K562 (cell line): ENCODE results near the gene PYGB. TPM values are rescaled to one million over a fixed set of nuclear protein-coding genes. Genes with fewer than 3 reads are reported as not detected.

Experiments used
- DACH1 ChIP-seq: fragments of 450-650 bp; IDR thresholded peaks from 2 replicates; pipeline ENCODE4 v1.6.1; 2018; ENCODE audit not compliant: partially characterized antibody
- EWSR1 ChIP-seq: fragments of 450-650 bp; IDR thresholded peaks from 2 replicates; pipeline ENCODE4 v1.6.1; 2018; ENCODE audit warnings: borderline replicate concordance, mild to moderate bottlenecking, low read depth, moderate library complexity; ENCODE audit not compliant: partially characterized antibody
- EZH2 ChIP-seq: IDR thresholded peaks from 2 replicates; pipeline ENCODE4 v1.6.1; 2012; ENCODE audit warnings: low read depth, mild to moderate bottlenecking, inconsistent platforms, low read length, borderline replicate concordance
- GATAD2B ChIP-seq: fragments of 450-650 bp; IDR thresholded peaks from 2 replicates; pipeline ENCODE4 v1.6.1; 2017; ENCODE audit warnings: mild to moderate bottlenecking, borderline replicate concordance
- HDAC3 ChIP-seq: fragments of 450-650 bp; IDR thresholded peaks from 2 replicates; pipeline ENCODE4 v1.6.1; 2018; ENCODE audit warnings: borderline replicate concordance, mild to moderate bottlenecking, moderate library complexity; ENCODE audit not compliant: partially characterized antibody
- HMG20A ChIP-seq: fragments of 450-650 bp; formaldehyde crosslinking; conservative IDR thresholded peaks from 2 replicates; pipeline ENCODE4 v1.4.0; 2020; ENCODE audit warnings: mild to moderate bottlenecking, mixed read lengths
- MECOM ChIP-seq: fragments of 250-450 bp; sonication (Bioruptor Pico); IDR thresholded peaks from 2 replicates; pipeline ENCODE4 v1.8.0; 2022; ENCODE audit warnings: inconsistent platforms
- MED1 ChIP-seq: sonication (generic); formaldehyde crosslinking; IDR thresholded peaks from 2 replicates; pipeline ENCODE4 v1.8.1; 2023; ENCODE audit warnings: missing genetic modification reagents, borderline replicate concordance
- POLR2A ChIP-seq: fragments of 450-650 bp; conservative IDR thresholded peaks from 2 replicates; pipeline ENCODE4 v1.6.1; 2016
- POLR2G ChIP-seq: fragments of 200-400 bp; formaldehyde crosslinking; IDR thresholded peaks from 2 replicates; pipeline ENCODE4 v1.6.1; 2017; ENCODE audit warnings: low read depth, mild to moderate bottlenecking, antibody characterized with exemption, low read length, moderate library complexity
- POLR3G ChIP-seq: IDR thresholded peaks from 2 replicates; pipeline ENCODE4 v1.6.1; 2011; ENCODE audit not compliant: insufficient read length, insufficient replicate concordance; ENCODE audit errors: extremely low read depth
- SMARCA4 ChIP-seq: fragments of 450-650 bp; IDR thresholded peaks from 2 replicates; pipeline ENCODE4 v1.6.1; 2016
- SRSF3 ChIP-seq: fragments of 200-400 bp; formaldehyde crosslinking; IDR thresholded peaks from 2 replicates; pipeline ENCODE4 v1.6.1; 2016; ENCODE audit warnings: mild to moderate bottlenecking, low read length, moderate library complexity; ENCODE audit not compliant: insufficient read depth
- TAF15 ChIP-seq: fragments of 200-400 bp; formaldehyde crosslinking; IDR thresholded peaks from 2 replicates; pipeline ENCODE4 v1.6.1; 2017; ENCODE audit warnings: mild to moderate bottlenecking, low read depth, low read length, moderate library complexity
- TGIF2 ChIP-seq: sonication (generic); formaldehyde crosslinking; IDR thresholded peaks from 2 replicates; pipeline ENCODE4 v1.8.1; 2022; ENCODE audit warnings: mild to moderate bottlenecking, missing genetic modification reagents, moderate library complexity
- THRAP3 ChIP-seq: fragments of 450-650 bp; IDR thresholded peaks from 2 replicates; pipeline ENCODE4 v1.6.1; 2016; ENCODE audit warnings: mild to moderate bottlenecking, inconsistent platforms, borderline replicate concordance
- ZNF347 ChIP-seq: fragments of 450-650 bp; formaldehyde crosslinking; IDR thresholded peaks from 2 replicates; pipeline ENCODE4 v1.4.0; 2020; ENCODE audit warnings: low read depth, mild to moderate bottlenecking, moderate library complexity
- polyA plus RNA-seq, 8 experiments: library from polyadenylated mRNA; depleted of rRNA in 4 of 8; stranded (reverse) in 5 of 8; unstranded in 3 of 8; fragments of >200 nt; fragmentation: Nextera tagmentation in 2 of 8; fragmentation: Illumina TruSeq in 1 of 8; extraction: Ambion mirVana in 2 of 8; extraction: Trizol in 1 of 8; gene quantifications; 2 replicates each; pipeline versions ENCODE4 v1.2.1 to v1.2.3, GENCODE V29; 2011 to 2014; ENCODE audit warnings: inconsistent platforms in 1 of 8, missing spikeins in 1 of 8
- total RNA-seq, 7 experiments: library from RNA; depleted of rRNA in 6 of 7; stranded (reverse); fragments of >200 nt in 6 of 7; fragmentation: Illumina TruSeq in 2 of 7; extraction: Trizol in 2 of 7; gene quantifications; 2 replicates each; pipeline versions ENCODE4 v1.2.1 to v1.2.3, GENCODE V29; 2011 to 2021; ENCODE audit warnings: low replicate concordance in 1 of 7
- TF ChIP-seq, protein P1 (sequence below): sonication (generic); formaldehyde crosslinking; IDR thresholded peaks from 2 replicates; pipeline ENCODE4 v1.8.0; 2022; ENCODE audit warnings: mild to moderate bottlenecking, missing genetic modification reagents
- TF ChIP-seq, protein P2 (sequence below): sonication (generic); formaldehyde crosslinking; IDR thresholded peaks from 2 replicates; pipeline ENCODE4 v1.8.0; 2022; ENCODE audit warnings: missing genetic modification reagents, mild to moderate bottlenecking, moderate library complexity, borderline replicate concordance
- TF ChIP-seq, protein P3 (sequence below): fragments of 250-450 bp; sonication (Bioruptor Pico); IDR thresholded peaks from 2 replicates; pipeline ENCODE4 v1.4.0; 2020
- TF ChIP-seq, protein P4 (sequence below), 2 experiments: IDR thresholded peaks; 2 replicates each; pipeline ENCODE4 v1.6.1; 2011; ENCODE audit warnings: borderline replicate concordance in 1 of 2, control low read depth in 1 of 2, low read depth in 1 of 2, low read length in 1 of 2, mild to moderate bottlenecking in 1 of 2, mixed read lengths in 1 of 2, moderate library complexity in 1 of 2; ENCODE audit not compliant: insufficient read depth in 1 of 2, insufficient read length in 1 of 2, poor library complexity in 1 of 2, severe bottlenecking in 1 of 2; ENCODE audit errors: extremely low read depth in 1 of 2

PYGB gene
- total and polyA plus RNA-seq, 9 of the 15 experiments (the other 6 are each of a cell fraction or from before 2014, with no cell fraction given), result 0.34 to 18.0 (median 9.8) TPM

DNA sequence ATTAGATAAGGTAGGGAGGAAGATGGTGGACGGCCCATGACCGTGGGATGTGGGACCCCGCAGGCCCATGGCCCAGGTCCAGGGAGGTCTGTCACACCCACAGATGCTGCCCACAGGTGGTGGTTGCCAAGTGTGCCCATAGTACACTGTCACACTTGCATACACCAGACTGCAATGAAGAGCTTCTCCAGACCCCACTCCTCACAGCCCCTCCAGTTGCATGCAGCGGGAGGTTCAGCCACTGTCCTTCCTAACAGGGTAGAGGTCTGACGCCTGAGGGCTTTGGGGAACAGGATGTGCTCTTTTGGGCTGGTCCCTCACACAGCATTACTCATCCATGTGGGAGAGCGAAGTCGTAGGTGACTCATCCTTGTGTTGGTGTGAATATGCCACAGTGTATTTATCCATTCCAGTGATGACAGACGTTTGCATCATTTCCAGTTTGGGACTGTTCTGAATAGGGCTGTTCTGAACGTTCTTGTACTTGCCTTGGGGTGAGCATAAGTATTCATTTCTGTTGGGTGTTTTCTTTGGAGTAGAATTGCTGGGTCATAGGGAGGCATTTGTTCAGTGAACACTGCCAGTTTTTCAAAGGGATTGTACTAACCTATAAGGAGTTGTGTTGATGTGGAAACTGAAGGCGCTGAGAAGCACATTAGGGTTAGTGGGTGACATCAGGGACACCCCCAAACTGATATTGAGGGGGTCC lies 10.1 kb upstream of the PYGB start (continued):
- TF ChIP-seq, protein P1, sequence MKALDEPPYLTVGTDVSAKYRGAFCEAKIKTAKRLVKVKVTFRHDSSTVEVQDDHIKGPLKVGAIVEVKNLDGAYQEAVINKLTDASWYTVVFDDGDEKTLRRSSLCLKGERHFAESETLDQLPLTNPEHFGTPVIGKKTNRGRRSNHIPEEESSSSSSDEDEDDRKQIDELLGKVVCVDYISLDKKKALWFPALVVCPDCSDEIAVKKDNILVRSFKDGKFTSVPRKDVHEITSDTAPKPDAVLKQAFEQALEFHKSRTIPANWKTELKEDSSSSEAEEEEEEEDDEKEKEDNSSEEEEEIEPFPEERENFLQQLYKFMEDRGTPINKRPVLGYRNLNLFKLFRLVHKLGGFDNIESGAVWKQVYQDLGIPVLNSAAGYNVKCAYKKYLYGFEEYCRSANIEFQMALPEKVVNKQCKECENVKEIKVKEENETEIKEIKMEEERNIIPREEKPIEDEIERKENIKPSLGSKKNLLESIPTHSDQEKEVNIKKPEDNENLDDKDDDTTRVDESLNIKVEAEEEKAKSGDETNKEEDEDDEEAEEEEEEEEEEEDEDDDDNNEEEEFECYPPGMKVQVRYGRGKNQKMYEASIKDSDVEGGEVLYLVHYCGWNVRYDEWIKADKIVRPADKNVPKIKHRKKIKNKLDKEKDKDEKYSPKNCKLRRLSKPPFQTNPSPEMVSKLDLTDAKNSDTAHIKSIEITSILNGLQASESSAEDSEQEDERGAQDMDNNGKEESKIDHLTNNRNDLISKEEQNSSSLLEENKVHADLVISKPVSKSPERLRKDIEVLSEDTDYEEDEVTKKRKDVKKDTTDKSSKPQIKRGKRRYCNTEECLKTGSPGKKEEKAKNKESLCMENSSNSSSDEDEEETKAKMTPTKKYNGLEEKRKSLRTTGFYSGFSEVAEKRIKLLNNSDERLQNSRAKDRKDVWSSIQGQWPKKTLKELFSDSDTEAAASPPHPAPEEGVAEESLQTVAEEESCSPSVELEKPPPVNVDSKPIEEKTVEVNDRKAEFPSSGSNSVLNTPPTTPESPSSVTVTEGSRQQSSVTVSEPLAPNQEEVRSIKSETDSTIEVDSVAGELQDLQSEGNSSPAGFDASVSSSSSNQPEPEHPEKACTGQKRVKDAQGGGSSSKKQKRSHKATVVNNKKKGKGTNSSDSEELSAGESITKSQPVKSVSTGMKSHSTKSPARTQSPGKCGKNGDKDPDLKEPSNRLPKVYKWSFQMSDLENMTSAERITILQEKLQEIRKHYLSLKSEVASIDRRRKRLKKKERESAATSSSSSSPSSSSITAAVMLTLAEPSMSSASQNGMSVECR (CRISPR knock-in tag), result no peak
- no peak for TF ChIP-seq TGIF2 (CRISPR knock-in tag)
- TF ChIP-seq SRSF3, result no peak
- TF ChIP-seq POLR2A, result no peak
- TF ChIP-seq, protein P2, sequence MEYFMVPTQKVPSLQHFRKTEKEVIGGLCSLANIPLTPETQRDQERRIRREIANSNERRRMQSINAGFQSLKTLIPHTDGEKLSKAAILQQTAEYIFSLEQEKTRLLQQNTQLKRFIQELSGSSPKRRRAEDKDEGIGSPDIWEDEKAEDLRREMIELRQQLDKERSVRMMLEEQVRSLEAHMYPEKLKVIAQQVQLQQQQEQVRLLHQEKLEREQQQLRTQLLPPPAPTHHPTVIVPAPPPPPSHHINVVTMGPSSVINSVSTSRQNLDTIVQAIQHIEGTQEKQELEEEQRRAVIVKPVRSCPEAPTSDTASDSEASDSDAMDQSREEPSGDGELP (CRISPR knock-in tag), result no peak
- no peak for TF ChIP-seq MECOM (CRISPR knock-in tag)
- TF ChIP-seq, protein P3, sequence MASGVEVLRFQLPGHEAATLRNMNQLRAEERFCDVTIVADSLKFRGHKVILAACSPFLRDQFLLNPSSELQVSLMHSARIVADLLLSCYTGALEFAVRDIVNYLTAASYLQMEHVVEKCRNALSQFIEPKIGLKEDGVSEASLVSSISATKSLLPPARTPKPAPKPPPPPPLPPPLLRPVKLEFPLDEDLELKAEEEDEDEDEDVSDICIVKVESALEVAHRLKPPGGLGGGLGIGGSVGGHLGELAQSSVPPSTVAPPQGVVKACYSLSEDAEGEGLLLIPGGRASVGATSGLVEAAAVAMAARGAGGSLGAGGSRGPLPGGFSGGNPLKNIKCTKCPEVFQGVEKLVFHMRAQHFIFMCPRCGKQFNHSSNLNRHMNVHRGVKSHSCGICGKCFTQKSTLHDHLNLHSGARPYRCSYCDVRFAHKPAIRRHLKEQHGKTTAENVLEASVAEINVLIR (CRISPR knock-in tag), result no peak
- TF ChIP-seq POLR2G, result peak; percentile 53; the same call in 1 of the 2 replicates
- TF ChIP-seq EWSR1, result no peak
- no peak for TF ChIP-seq DACH1
- TF ChIP-seq HDAC3, result peak; percentile 39
- TF ChIP-seq GATAD2B, result no peak; the same call in 1 of the 2 replicates
- TF ChIP-seq THRAP3, result no peak
- TF ChIP-seq EZH2, result no peak
- no peak for TF ChIP-seq TAF15
- TF ChIP-seq MED1 (CRISPR knock-in tag), result no peak
- no peak for TF ChIP-seq ZNF347
- TF ChIP-seq SMARCA4, result peak; percentile 92
- no peak for TF ChIP-seq POLR3G
- no peak for TF ChIP-seq HMG20A
- TF ChIP-seq, protein P4, sequence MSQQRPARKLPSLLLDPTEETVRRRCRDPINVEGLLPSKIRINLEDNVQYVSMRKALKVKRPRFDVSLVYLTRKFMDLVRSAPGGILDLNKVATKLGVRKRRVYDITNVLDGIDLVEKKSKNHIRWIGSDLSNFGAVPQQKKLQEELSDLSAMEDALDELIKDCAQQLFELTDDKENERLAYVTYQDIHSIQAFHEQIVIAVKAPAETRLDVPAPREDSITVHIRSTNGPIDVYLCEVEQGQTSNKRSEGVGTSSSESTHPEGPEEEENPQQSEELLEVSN (IDR thresholded peaks at IDR 0.05; ENCODE audit: borderline replicate concordance in 1 of 2, extremely low read depth in 1 of 2, insufficient read depth in 1 of 2, insufficient read length in 1 of 2, low read depth in 1 of 2, low read length in 1 of 2, poor library complexity in 1 of 2, severe bottlenecking in 1 of 2), result no peak
